Measurements from ENCODE around the gene STAG1.
A peak's percentile ranks its signal among the peaks of the same experiment; 100 is the strongest.
"Not testable (repeated sequence)": the region's sequence is repeated elsewhere in the genome, so short reads cannot be mapped to it uniquely, and the experiment has no call there.

STAG1 gene

GRCh38 chr3:136512381-136512780 lies 239.8 kb downstream of the STAG1 start:
- peak; percentile 7 for DNase-seq (ENCODE audit: low spot score)

- no peak for DNase-seq (ENCODE audit: low spot score)
These were observed 246.5 kb downstream of the STAG1 start for GRCh38 chr3:136505676-136506075.

GRCh38 chr3:136503056-136503455 lies 249.1 kb downstream of the STAG1 start:
- DNase-seq (ENCODE audit: low spot score), result no peak

DNA sequence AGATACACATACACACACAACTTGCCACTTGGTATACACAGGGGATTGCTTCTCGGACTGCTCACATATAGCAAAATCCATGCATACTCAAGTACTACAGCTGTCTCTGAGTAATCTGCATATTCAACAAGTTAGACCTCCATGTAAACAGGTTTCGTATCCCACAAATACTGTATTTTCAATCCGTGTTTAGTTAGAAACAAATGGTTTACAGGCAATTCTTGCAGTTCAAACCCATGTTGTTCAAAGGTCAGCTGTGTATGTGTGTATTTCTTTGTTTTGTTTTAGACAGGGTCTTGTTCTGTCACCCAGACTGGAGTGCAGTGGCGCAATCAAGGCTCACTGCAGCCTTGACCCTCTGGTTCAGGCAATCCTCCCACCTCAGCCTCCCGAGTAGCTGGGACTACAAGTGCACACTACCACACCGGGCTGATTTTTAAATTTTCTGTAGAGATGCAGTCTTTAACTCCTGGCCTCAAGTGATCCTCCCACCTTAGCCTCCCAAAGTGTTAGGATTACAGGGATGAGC lies 253.2 kb downstream of the STAG1 start:
- DNase-seq (ENCODE audit: low spot score), result no peak

DNA sequence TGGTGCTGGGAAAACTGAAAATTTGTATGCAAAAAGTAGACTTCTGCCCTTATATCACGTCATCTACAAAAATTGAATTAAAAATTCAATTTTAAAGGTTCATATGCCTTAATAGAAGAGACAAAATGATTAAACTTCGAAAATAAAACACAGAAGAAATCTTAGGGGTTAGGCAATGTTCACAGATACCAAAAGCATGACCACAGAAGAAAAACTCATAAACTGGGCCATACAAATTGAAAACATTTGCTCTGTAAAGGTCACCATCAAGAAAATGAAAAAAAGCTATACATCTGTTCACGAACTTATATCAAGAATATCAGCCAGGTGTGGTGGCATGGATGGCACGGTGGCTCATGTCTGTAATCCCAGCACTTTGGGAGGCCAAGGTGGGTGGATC lies 257.0 kb downstream of the STAG1 start:
- no peak for DNase-seq (ENCODE audit: low spot score)

GRCh38 chr3:136490646-136491405 lies 261.4 kb downstream of the STAG1 start:
- DNase-seq (ENCODE audit: low spot score), result no peak

- no peak for DNase-seq (ENCODE audit: low spot score)
These were observed 266.4 kb downstream of the STAG1 start for GRCh38 chr3:136485777-136486176.

DNA sequence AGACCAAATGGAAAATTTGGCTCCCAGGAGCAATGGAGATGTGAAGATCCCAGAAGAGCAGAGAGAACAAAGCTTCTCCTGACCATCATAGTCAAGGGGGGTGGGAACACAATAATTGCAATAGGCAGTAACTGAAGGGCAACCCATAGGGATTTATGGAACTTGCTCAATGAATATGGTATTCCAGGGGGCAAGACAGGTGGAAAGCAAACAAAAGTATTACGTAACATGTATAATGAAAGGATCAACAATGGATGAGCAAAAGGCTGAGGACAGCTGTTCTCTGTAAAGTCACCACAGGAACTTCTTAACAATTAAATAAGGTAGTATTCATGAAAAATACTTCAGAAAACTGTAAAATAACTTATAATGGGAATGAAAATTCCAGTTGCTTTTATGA lies 275.9 kb downstream of the STAG1 start:
- DNase-seq (ENCODE audit: low spot score), result no peak

DNA sequence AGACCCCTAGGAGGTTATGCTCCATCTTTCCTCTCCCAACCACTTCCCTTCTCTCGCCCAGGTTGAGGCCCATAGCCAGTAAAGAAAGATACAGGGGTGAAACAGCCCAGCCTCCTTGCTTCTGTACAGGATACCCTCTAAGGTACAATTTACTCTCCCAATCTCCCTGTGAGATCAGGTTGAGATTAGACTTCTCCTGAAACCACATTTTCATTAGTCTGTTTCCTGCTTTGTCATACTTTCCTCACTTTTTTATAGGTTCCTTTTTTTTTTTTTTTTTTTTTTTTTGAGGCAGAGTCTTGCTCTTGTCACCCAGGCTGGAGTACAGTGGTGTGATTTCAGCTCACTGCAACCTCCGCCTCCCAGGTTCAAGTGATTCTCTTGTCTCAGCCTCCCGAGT lies 277.3 kb downstream of the STAG1 start:
- DNase-seq (ENCODE audit: low spot score), result not testable (repeated sequence)

- DNase-seq (ENCODE audit: low spot score), result peak; percentile 17
These were observed 278.4 kb downstream of the STAG1 start for GRCh38 chr3:136473716-136474326.

- DNase-seq (ENCODE audit: low spot score), result no peak
These were observed 286.9 kb downstream of the STAG1 start for GRCh38 chr3:136465296-136465695.

GRCh38 chr3:136464502-136464901 lies 287.7 kb downstream of the STAG1 start:
- DNase-seq (ENCODE audit: low spot score), result no peak

DNA sequence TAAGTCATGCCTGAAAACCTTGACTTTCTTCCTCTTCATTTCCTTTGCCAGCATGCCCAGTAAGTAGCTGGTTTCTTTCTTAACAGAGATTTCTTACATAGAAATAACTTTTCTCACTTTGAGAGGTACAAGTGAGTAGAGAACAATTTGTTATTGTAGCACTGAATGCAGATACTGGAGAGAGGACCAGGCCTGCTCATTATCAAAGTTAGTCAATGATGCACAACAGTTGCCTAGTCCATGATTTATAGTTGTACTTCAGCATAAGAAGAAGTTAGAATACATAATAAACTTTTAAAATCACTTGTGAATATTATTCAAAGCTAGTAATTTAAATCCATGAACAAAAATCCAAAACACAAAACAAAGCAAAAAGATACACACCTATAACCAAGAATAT lies 289.0 kb downstream of the STAG1 start:
- no peak for DNase-seq (ENCODE audit: low spot score)

DNA sequence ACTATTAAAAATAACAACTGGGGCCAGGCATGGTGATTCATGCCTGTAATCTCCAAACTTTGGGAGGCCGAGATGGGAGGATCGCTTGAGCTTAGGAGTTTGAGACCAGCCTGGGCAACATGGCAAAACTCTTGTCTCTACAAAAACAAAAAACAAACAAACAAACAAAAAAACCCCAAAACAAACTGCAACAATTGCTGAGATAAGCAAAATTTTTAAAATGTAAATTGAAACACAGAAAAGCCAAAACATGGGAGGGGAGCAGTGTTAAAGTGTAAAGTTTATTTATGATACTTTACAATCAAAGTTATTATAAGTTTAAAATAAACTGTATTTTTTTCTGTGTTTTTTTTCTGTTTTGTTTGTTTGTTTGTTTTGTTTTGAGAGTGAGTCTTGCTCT lies 294.4 kb downstream of the STAG1 start:
- DNase-seq (ENCODE audit: low spot score), result no peak

DNA sequence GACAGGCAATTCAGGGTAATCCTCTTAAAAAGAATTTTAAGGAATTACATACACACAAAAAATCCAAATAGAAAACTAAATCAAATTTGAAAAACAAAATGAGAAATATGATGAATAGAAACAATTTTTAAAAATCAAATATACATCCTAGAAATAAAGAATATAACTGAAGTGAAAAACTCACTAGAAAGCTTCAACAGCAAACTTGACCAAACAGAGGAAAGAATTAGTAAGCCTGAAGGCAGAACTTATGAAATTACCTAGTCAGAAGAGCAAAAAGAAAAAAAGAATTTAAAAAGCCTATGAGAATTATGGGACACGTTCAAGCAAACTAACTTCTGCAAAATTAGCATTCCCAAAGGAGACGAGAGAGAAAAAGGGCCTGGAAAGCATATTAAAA lies 296.0 kb downstream of the STAG1 start:
- DNase-seq (ENCODE audit: low spot score), result no peak

GRCh38 chr3:136444581-136444980 lies 307.6 kb downstream of the STAG1 start:
- DNase-seq (ENCODE audit: low spot score), result no peak

- no peak for DNase-seq (ENCODE audit: low spot score)
These were observed 315.1 kb downstream of the STAG1 start for GRCh38 chr3:136437043-136437442.

DNA sequence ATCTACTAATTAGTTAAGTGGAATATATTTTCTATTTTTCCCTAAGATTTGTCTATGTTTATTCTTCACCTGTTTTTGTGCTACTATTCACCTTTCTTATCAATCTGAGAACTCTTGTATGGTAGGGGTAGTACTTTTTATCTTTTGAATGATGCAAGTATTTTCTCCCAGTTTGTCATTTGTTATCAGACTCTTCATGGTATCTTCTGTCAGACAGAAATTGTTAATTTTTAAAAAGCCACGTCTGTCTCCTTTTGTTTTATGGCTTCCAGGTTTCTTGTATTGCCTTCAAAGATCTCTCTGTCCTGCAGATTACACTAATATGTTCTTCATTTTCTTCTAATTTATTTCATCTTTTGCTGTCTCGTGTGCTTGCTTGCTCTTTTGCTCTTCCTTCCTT lies 317.7 kb downstream of the STAG1 start:
- DNase-seq (ENCODE audit: low spot score), result no peak

GRCh38 chr3:136432685-136433084 lies 319.5 kb downstream of the STAG1 start:
- no peak for DNase-seq (ENCODE audit: low spot score)

DNA sequence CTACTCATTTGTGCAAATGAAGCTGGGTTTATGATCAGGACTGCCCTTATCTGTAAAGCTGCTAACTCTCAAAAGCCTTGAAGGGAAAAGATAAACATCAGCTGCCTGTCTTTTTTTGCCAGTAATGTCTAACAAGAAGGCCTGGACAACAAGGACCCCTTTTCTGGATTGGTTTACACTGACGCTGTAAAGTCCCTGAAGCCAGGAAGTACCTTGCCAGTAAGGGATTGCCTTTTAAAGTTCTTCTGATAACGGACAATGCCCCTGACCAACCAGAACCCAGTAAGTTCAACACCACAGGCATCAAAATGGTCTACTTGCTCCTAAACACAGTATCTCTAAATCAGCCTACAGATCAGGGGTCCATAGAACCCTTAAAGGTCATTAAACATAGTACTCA lies 324.0 kb downstream of the STAG1 start:
- no peak for DNase-seq (ENCODE audit: low spot score)

DNA sequence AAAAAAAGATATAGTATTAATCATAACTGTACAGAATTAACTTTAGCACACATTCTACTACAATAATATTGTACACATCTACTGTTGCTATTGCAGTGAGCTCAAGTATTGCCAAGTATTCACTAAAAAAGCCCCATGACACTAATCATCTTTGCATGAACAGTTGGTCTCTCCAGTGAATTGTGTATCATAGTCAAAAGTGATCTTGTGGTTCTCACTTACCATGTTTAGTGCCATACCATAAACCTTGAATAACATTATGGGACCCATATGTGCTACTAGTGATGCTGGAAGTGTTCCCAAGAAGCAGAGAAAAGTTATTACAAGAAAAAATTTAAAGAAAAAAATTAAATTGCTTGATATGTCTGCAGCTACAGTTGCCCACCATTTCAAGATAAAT lies 324.9 kb downstream of the STAG1 start:
- DNase-seq (ENCODE audit: low spot score), result no peak

GRCh38 chr3:136414476-136414875 lies 337.7 kb downstream of the STAG1 start:
- DNase-seq (ENCODE audit: low spot score), result no peak

DNA sequence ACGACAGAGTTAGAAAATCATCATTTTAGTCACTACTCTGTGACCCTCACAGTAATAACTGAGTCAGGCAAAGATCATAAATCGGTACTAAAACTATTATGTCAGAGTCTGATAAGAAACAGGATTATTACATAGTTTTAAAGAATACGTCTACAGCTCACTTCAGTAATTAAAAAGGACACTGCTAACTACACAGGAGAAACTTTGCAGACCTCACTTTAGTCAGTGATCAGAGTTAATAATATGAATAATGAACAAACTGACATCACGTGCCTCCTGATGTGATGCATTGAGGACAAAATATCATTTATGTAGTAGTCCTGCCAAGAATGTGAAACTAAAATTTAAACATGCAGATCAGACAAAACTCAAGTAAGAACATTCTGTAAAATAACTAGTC lies 339.9 kb downstream of the STAG1 start:
- no peak for DNase-seq (ENCODE audit: low spot score)

DNA sequence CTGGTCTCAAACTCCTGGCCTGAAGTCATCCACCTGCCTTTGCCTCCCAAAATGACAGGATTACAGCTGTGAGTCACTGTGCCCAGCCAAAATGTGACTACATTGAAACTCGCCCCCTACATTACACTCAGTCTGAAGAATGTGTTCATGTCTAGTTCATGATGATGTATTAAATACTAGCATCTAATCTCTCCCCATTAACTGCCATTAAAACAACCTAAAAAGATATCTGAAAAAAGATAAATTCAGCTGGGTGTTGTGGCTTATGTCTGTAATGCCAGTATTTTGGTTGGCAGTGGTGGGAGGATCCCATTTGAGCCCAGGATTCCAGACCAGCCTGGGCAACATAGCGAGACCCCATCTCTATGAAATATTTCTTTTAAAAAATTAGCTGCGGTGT lies 342.6 kb downstream of the STAG1 start:
- no peak for DNase-seq (ENCODE audit: low spot score)

All from hepatic stellate cell (primary cell).